Retinal pigment epithelial cell (primary cell): ENCODE data around the gene SH2D3C.

Experiments used
- DNase-seq: peaks from one replicate; pipeline ENCODE4 v3.0.0-alpha.2; 2010; ENCODE audit warnings: low read depth
- H3K4me3 ChIP-seq: 2 replicates; pipeline ENCODE4 v1.5.1; 2011; ENCODE audit warnings: mild to moderate bottlenecking, low read length, control low read depth, moderate library complexity
- CTCF ChIP-seq: conservative IDR thresholded peaks from 2 replicates; pipeline ENCODE4 v1.5.1; 2011; ENCODE audit warnings: low read depth, low read length, control low read depth, inconsistent platforms

SH2D3C gene

GRCh38 chr9:127753622-127754021 is 24.8 kb downstream of the SH2D3C start:
- no peak for DNase-seq
- no peak for TF ChIP-seq CTCF
- H3K4me3 ChIP-seq, result no peak overlapping the region

- no peak for DNase-seq
- TF ChIP-seq CTCF, result no peak
- H3K4me3 ChIP-seq, result no peak overlapping the region
Measured at GRCh38 chr9:127753148-127753547, 25.3 kb downstream of the SH2D3C start.

- H3K4me3 ChIP-seq, result no peak overlapping the region
- no peak for DNase-seq
- TF ChIP-seq CTCF, result no peak
Measured at GRCh38 chr9:127751269-127752054, 27.0 kb downstream of the SH2D3C start.

- TF ChIP-seq CTCF, result no peak
- no peak overlapping the region for H3K4me3 ChIP-seq
- no peak for DNase-seq
Measured at GRCh38 chr9:127749090-127749787, 29.2 kb downstream of the SH2D3C start.

- H3K4me3 ChIP-seq, result no peak overlapping the region
- no peak for DNase-seq
- TF ChIP-seq CTCF, result peak; percentile 7
Measured at GRCh38 chr9:127746959-127747569, 31.4 kb downstream of the SH2D3C start.

- no peak for TF ChIP-seq CTCF
- no peak for DNase-seq
- no peak overlapping the region for H3K4me3 ChIP-seq
Measured at GRCh38 chr9:127744398-127745110, 33.9 kb downstream of the SH2D3C start.
